HG02840 (cell line): ENCODE results near the gene TMEM255A.
"Not testable (repeated sequence)": the region's sequence is repeated elsewhere in the genome, so short reads cannot be mapped to it uniquely, and the experiment has no call there.

ENCODE experiments used
- ATAC-seq: cut with Tn5 transposase; IDR thresholded peaks from one replicate; pipeline ENCODE4 v1.9.1; 2021; ENCODE audit warnings: mild to moderate bottlenecking, moderate library complexity, moderate number of reproducible peaks; ENCODE audit not compliant: unreplicated experiment, low FRiP score

Gene TMEM255A

GRCh38 chrX:120310861-120311726 is at the start of gene TMEM255A:
Gene TMEM255A (minus strand): TSS chrX:120311461. CDS start chrX:120311309, 152 bp downstream.
- no peak for ATAC-seq

- ATAC-seq: no peak
These were observed 47.6 kb upstream of the TMEM255A start for GRCh38 chrX:120358737-120359456.

GRCh38 chrX:120357186-120357585 is 45.9 kb upstream of the TMEM255A start:
- no peak for ATAC-seq

- no peak for ATAC-seq
These were observed 44.8 kb upstream of the TMEM255A start for GRCh38 chrX:120356084-120356483.

GRCh38 chrX:120350450-120351138 is 39.3 kb upstream of the TMEM255A start:
- ATAC-seq: no peak

- ATAC-seq: not testable (repeated sequence)
These were observed 33.3 kb upstream of the TMEM255A start for GRCh38 chrX:120344566-120344965.

GRCh38 chrX:120336899-120337298 is 25.6 kb upstream of the TMEM255A start:
- ATAC-seq: no peak

- no peak for ATAC-seq
These were observed 24.0 kb upstream of the TMEM255A start for GRCh38 chrX:120335289-120335688.

- ATAC-seq: no peak
These were observed 23.3 kb upstream of the TMEM255A start for GRCh38 chrX:120334603-120335002.

- no peak for ATAC-seq
These were observed 22.9 kb upstream of the TMEM255A start for GRCh38 chrX:120334151-120334550.

GRCh38 chrX:120332394-120332793 is 21.1 kb upstream of the TMEM255A start:
- ATAC-seq: no peak

- ATAC-seq: no peak
These were observed 19.9 kb upstream of the TMEM255A start for GRCh38 chrX:120331116-120331515.

GRCh38 chrX:120321520-120322281 is 10.4 kb upstream of the TMEM255A start:
- no peak for ATAC-seq

GRCh38 chrX:120318411-120318810 is 7.2 kb upstream of the TMEM255A start:
- ATAC-seq: no peak

- no peak for ATAC-seq
These were observed 5.5 kb upstream of the TMEM255A start for GRCh38 chrX:120316587-120317283.

- ATAC-seq: no peak
These were observed 4.5 kb upstream of the TMEM255A start for GRCh38 chrX:120315776-120316175.

GRCh38 chrX:120311727-120312063 is 434 bp upstream of the TMEM255A start:
- no peak for ATAC-seq

GRCh38 chrX:120309873-120310705 is 1.2 kb downstream of the TMEM255A start:
- ATAC-seq: no peak
